NT2/D1 (cell line): Measurements from ENCODE around the gene CCDC47.

Source experiments
- DNase-seq: peaks from one replicate; pipeline ENCODE4 v3.0.0-alpha.2; 2011; ENCODE audit warnings: low read depth, low spot score
- H3K27me3 ChIP-seq: 2 replicates; pipeline ENCODE4 v1.6.0; 2011; ENCODE audit warnings: mild to moderate bottlenecking; ENCODE audit not compliant: insufficient read length, insufficient read depth
- H3K36me3 ChIP-seq: 2 replicates; pipeline ENCODE4 v1.6.1; 2011; ENCODE audit warnings: mild to moderate bottlenecking, low read length, mixed read lengths; ENCODE audit not compliant: insufficient read depth, insufficient read length
- H3K4me1 ChIP-seq: 2 replicates; pipeline ENCODE4 v1.5.1; 2011; ENCODE audit not compliant: insufficient read depth, insufficient read length
- H3K4me3 ChIP-seq: 2 replicates; pipeline ENCODE4 v1.5.1; 2011; ENCODE audit warnings: low read depth; ENCODE audit not compliant: insufficient read length
- H3K9ac ChIP-seq: 2 replicates; pipeline ENCODE4 v1.6.0; 2011; ENCODE audit warnings: low read depth; ENCODE audit not compliant: insufficient read length
- H3K9me3 ChIP-seq: 2 replicates; pipeline ENCODE4 v1.5.1; 2011; ENCODE audit warnings: mild to moderate bottlenecking, low read length; ENCODE audit not compliant: insufficient read depth
- SUZ12 ChIP-seq: IDR thresholded peaks from 2 replicates; pipeline ENCODE4 v1.6.1; 2011; ENCODE audit not compliant: insufficient read length, insufficient read depth; ENCODE audit errors: extremely low read depth
- YY1 ChIP-seq: IDR thresholded peaks from 2 replicates; pipeline ENCODE4 v1.6.1; 2011; ENCODE audit not compliant: insufficient read length, insufficient read depth
- ZNF274 ChIP-seq: IDR thresholded peaks from 2 replicates; pipeline ENCODE4 v1.6.1; 2011; ENCODE audit warnings: mild to moderate bottlenecking, low read depth, low read length

CCDC47 gene

DNA sequence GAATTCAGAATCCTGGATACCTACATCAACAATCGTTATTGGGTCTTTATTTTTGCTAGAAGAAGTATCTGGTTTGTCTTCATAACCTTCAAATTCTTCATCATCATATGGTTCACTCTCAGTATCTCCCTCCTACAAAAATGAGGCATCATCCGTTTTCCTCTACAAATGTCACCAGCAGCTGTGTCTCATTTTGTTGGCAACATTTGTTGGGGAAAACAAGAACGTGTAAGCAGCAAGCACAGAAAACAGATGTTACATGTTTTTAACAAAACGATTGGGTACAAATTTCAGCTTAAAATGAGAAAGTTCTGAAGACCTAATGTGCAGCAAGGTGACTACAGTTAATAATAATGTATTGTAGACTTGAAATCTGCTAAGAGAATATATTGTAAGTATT is 8.7 kb downstream of the CCDC47 start:
- no peaks in the 10 kb centered on the region for H3K27me3 ChIP-seq
- H3K9ac ChIP-seq: no peak overlapping the region
- no peaks in the 10 kb centered on the region for H3K4me1 ChIP-seq
- H3K9me3 ChIP-seq: no peaks in the 10 kb centered on the region
- no peak for TF ChIP-seq SUZ12
- TF ChIP-seq ZNF274: no peak
- TF ChIP-seq YY1: no peak
- H3K36me3 ChIP-seq: peaks cover 66% of the 10 kb centered on the region
- no peak for DNase-seq
- H3K4me3 ChIP-seq: no peak overlapping the region

DNA sequence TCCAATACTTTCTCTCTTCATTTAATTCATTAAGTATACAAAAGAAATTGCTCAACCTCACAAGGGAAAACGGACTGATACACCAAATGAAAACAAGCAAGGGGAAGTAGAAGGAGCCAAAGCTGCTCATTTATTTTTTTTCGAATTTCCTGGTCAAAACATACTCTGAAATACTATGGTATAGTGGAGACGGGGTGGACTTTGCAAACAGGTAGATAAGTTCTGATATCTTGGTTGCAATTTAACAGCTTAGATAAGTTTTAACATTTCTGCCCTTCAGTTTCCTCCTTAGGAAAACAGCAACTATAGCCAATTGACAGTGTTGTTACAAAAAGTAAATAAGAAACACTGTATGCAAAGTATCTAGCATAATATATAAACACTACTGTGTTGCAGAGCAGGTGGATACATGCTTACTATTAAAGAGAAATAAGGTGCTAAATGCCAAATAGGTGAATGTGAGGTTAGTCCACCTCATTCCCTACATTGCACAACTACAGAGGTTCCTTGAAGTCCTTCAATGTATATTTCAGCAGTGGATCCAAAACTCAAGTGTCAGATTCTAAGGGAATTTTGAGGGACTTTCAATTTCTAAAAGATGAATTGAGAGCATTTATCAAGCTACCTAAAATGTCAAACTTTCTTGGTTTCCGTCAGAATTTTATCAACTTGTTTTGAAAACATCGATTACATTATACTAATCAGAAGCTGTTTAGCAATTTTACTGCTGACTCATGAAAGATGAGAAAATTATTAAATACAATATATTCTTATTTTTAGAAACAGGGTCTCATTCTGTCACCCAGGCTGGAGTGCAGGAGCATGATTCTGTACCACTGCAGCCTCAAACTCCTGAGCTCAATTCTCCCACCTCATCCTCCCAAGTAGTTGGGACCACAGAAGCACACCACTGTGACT is 11.0 kb downstream of the CCDC47 start:
- Histone ChIP-seq H3K9me3 (no peaks in the 10 kb centered on the region), H3K9ac (no peak overlapping the region), H3K4me3 (no peak overlapping the region), H3K36me3 (peaks cover 65% of the 10 kb centered on the region), H3K27me3 (no peaks in the 10 kb centered on the region), H3K4me1 (no peaks in the 10 kb centered on the region)
- TF ChIP-seq YY1 (no peak), ZNF274 (no peak), SUZ12 (no peak)
- DNase-seq: no peak

- no peak for TF ChIP-seq YY1
- TF ChIP-seq ZNF274: no peak
- TF ChIP-seq SUZ12: no peak
- Histone ChIP-seq H3K4me1 (no peaks in the 10 kb centered on the region), H3K4me3 (no peak overlapping the region), H3K27me3 (no peaks in the 10 kb centered on the region), H3K9me3 (no peaks in the 10 kb centered on the region), H3K9ac (no peak overlapping the region), H3K36me3 (peaks cover 72% of the 10 kb centered on the region)
- no peak for DNase-seq
These were observed 12.4 kb downstream of the CCDC47 start for GRCh38 chr17:63760771-63761539.

DNA sequence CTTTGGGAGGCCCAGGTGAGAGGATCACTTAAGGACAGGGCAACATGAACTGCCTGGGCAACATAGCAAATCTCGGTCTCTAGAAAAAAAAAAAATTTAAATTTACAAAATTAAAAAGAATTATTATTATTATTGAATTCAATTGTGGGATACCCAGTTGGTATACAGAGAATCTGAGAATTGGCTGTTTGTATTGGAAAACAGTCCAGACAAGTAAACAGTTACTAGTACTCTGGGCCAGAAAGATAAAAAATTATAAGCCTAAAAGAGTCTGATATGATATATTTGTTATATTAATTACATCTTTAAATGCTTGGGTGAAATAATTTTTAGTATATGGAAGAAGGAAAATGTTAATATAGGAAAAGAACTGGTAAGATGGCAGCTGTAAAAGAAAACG is 15.0 kb downstream of the CCDC47 start:
- no peak overlapping the region for H3K9ac ChIP-seq
- no peaks in the 10 kb centered on the region for H3K4me1 ChIP-seq
- TF ChIP-seq ZNF274 (no peak), YY1 (no peak), SUZ12 (no peak)
- no peak for DNase-seq
- no peaks in the 10 kb centered on the region for H3K9me3 ChIP-seq
- no peak overlapping the region for H3K4me3 ChIP-seq
- H3K27me3 ChIP-seq: no peaks in the 10 kb centered on the region
- peaks cover 74% of the 10 kb centered on the region for H3K36me3 ChIP-seq

- DNase-seq: no peak
- no peak overlapping the region for H3K4me3 ChIP-seq
- TF ChIP-seq ZNF274 (no peak), YY1 (no peak), SUZ12 (no peak)
- H3K27me3 ChIP-seq: no peaks in the 10 kb centered on the region
- H3K9ac ChIP-seq: no peak overlapping the region
- peaks cover 80% of the 10 kb centered on the region for H3K36me3 ChIP-seq
- no peaks in the 10 kb centered on the region for H3K4me1 ChIP-seq
- H3K9me3 ChIP-seq: no peaks in the 10 kb centered on the region
These were observed 19.4 kb downstream of the CCDC47 start for GRCh38 chr17:63754046-63754445.

- no peak for TF ChIP-seq SUZ12
- TF ChIP-seq YY1: no peak
- TF ChIP-seq ZNF274: no peak
- H3K4me3 ChIP-seq: no peak overlapping the region
- H3K9ac ChIP-seq: no peak overlapping the region
- no peaks in the 10 kb centered on the region for H3K9me3 ChIP-seq
- peaks cover 84% of the 10 kb centered on the region for H3K36me3 ChIP-seq
- no peaks in the 10 kb centered on the region for H3K4me1 ChIP-seq
- H3K27me3 ChIP-seq: no peaks in the 10 kb centered on the region
- DNase-seq: no peak
These were observed 20.2 kb downstream of the CCDC47 start for GRCh38 chr17:63753215-63753614.

DNA sequence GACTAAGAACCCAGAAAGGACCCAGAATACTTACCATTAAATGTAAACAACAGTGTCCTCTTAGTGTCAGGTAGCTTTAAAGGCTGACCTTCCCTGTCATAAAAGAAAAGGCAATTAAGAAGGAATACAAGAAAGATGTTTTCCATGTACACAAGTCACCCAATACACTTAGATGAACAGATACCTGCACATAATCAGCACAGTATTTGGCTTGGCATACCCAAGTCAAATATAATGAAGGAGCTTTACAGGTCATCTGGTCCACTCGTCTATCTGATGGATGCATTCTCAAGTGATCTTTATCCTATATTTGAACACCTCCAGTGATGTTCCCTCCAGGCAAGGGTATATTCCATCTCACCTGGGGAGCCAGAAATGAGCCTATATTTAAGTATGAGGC is 20.7 kb downstream of the CCDC47 start:
- DNase-seq: no peak
- no peaks in the 10 kb centered on the region for H3K27me3 ChIP-seq
- H3K4me3 ChIP-seq: no peak overlapping the region
- H3K4me1 ChIP-seq: no peaks in the 10 kb centered on the region
- TF ChIP-seq YY1: no peak
- TF ChIP-seq ZNF274: no peak
- TF ChIP-seq SUZ12: no peak
- no peak overlapping the region for H3K9ac ChIP-seq
- no peaks in the 10 kb centered on the region for H3K9me3 ChIP-seq
- peaks cover 84% of the 10 kb centered on the region for H3K36me3 ChIP-seq
